HL-60 (cell line): ENCODE data around the gene RYR2.

ENCODE experiments used
- GABPA ChIP-seq: IDR thresholded peaks from 2 replicates; pipeline ENCODE4 v1.6.1; 2012; ENCODE audit warnings: low read depth
- TF ChIP-seq, protein P1 (sequence below): IDR thresholded peaks from one replicate; pipeline ENCODE4 v1.5.1; 2011; ENCODE audit warnings: low read length, control low read depth, inconsistent platforms; ENCODE audit not compliant: insufficient read depth
- TF ChIP-seq, protein P2 (sequence below): IDR thresholded peaks from 2 replicates; pipeline ENCODE4 v1.6.1; 2012; ENCODE audit warnings: low read depth; ENCODE audit not compliant: insufficient replicate concordance

DNA sequence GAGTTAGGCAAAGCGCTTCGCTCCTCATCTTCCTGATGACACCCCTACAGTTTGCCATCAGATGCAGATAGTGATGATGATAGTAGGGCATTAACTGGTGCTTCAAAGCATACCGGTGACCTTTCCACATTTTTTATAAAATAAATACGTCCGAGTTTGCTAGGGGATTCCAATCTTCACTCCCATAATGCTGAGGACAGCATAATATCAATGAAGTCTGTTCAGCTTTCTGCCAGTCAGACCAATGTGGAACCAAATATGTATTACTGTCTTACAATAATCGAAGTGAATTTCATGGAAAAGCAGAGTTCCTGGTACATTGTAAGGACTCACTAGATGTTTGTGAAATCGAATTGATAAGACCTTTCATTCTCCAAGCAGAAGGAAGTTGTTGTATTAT is 258.7 kb downstream of the RYR2 start:
- TF ChIP-seq GABPA: no peak
- TF ChIP-seq, protein P1, sequence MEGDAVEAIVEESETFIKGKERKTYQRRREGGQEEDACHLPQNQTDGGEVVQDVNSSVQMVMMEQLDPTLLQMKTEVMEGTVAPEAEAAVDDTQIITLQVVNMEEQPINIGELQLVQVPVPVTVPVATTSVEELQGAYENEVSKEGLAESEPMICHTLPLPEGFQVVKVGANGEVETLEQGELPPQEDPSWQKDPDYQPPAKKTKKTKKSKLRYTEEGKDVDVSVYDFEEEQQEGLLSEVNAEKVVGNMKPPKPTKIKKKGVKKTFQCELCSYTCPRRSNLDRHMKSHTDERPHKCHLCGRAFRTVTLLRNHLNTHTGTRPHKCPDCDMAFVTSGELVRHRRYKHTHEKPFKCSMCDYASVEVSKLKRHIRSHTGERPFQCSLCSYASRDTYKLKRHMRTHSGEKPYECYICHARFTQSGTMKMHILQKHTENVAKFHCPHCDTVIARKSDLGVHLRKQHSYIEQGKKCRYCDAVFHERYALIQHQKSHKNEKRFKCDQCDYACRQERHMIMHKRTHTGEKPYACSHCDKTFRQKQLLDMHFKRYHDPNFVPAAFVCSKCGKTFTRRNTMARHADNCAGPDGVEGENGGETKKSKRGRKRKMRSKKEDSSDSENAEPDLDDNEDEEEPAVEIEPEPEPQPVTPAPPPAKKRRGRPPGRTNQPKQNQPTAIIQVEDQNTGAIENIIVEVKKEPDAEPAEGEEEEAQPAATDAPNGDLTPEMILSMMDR: no peak
- TF ChIP-seq, protein P2, sequence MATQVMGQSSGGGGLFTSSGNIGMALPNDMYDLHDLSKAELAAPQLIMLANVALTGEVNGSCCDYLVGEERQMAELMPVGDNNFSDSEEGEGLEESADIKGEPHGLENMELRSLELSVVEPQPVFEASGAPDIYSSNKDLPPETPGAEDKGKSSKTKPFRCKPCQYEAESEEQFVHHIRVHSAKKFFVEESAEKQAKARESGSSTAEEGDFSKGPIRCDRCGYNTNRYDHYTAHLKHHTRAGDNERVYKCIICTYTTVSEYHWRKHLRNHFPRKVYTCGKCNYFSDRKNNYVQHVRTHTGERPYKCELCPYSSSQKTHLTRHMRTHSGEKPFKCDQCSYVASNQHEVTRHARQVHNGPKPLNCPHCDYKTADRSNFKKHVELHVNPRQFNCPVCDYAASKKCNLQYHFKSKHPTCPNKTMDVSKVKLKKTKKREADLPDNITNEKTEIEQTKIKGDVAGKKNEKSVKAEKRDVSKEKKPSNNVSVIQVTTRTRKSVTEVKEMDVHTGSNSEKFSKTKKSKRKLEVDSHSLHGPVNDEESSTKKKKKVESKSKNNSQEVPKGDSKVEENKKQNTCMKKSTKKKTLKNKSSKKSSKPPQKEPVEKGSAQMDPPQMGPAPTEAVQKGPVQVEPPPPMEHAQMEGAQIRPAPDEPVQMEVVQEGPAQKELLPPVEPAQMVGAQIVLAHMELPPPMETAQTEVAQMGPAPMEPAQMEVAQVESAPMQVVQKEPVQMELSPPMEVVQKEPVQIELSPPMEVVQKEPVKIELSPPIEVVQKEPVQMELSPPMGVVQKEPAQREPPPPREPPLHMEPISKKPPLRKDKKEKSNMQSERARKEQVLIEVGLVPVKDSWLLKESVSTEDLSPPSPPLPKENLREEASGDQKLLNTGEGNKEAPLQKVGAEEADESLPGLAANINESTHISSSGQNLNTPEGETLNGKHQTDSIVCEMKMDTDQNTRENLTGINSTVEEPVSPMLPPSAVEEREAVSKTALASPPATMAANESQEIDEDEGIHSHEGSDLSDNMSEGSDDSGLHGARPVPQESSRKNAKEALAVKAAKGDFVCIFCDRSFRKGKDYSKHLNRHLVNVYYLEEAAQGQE: no peak
